A549 (cell line): Measurements from ENCODE around the gene CDC40. TPM values are rescaled to one million over a fixed set of nuclear protein-coding genes. Genes with fewer than 3 reads are reported as not detected.

Experiments used
- ATAC-seq, 2 experiments: fragments of 200-7000 bp in 1 of 2; fragments of >200 bp in 1 of 2; cut with Nextera tagmentation in 1 of 2; cut with Tn5 transposase in 1 of 2; 3 replicates each; pipeline versions ENCODE4 v1.8.0 to v1.9.1; 2018 to 2020; ENCODE audit warnings: mild to moderate bottlenecking in 1 of 2, moderate library complexity in 1 of 2
- CTCF ChIA-PET: fragments of 300-600 bp; sonication (Branson Sonifier 250); formaldehyde crosslinking; extraction: SDS; loops from one replicate; lab custom pipeline; 2021; ENCODE audit warnings: antibody characterized with exemption, inconsistent platforms; lab: Yijun Ruan, JAX
- POLR2A ChIA-PET: fragments of 350-600 bp; formaldehyde crosslinking; extraction: SDS; loops from one replicate; lab custom pipeline; 2021; ENCODE audit warnings: antibody characterized with exemption, inconsistent platforms; lab: Yijun Ruan, JAX
- DNase-seq, 2 experiments: peaks; one replicate each; pipeline versions ENCODE4 v3.0.0 to v3.0.0-alpha.2; 2011 to 2016; ENCODE audit warnings: low read depth in 1 of 2, low spot score in 1 of 2
- FAIRE-seq: peaks from 2 replicates; lab custom pipeline; 2011; peaks lifted over from hg19 to GRCh38; lab: Jason Lieb, UNC
- H3K27ac ChIP-seq, 2 experiments: fragments of >200 bp; sonication (Bioruptor Twin); formaldehyde crosslinking; 3 replicates each; pipeline ENCODE4 v1.5.1; 2016 to 2017
- H3K4me1 ChIP-seq: fragments of >200 bp; sonication (Bioruptor Twin); formaldehyde crosslinking; 3 replicates; pipeline ENCODE4 v1.6.1; 2016
- H3K4me2 ChIP-seq: fragments of >200 bp; sonication (Bioruptor Twin); formaldehyde crosslinking; 3 replicates; pipeline ENCODE4 v1.6.1; 2016
- H3K4me3 ChIP-seq: fragments of >200 bp; sonication (Bioruptor Twin); formaldehyde crosslinking; 3 replicates; pipeline ENCODE4 v1.5.1; 2016
- H3K9me3 ChIP-seq: fragments of >200 bp; sonication (Bioruptor Twin); formaldehyde crosslinking; 3 replicates; pipeline ENCODE4 v1.6.1; 2016
- CBX8 ChIP-seq: fragments of 200-600 bp; sonication (generic); IDR thresholded peaks from 2 replicates; pipeline ENCODE4 v1.6.1; 2016
- CEBPB ChIP-seq, 2 experiments: fragments of >200 bp in 1 of 2; sonication (Bioruptor Twin) in 1 of 2; formaldehyde crosslinking in 1 of 2; IDR thresholded peaks; 2 replicates each; pipeline ENCODE4 v1.6.1; 2012 to 2016
- CHD4 ChIP-seq: fragments of 200-600 bp; sonication (generic); IDR thresholded peaks from 2 replicates; pipeline ENCODE4 v1.6.1; 2016; ENCODE audit warnings: antibody characterized with exemption, mild to moderate bottlenecking, borderline replicate concordance
- EHF ChIP-seq: fragments of 250-450 bp; sonication (Bioruptor Pico); IDR thresholded peaks from 2 replicates; pipeline ENCODE4 v1.5.0; 2020; ENCODE audit warnings: mild to moderate bottlenecking
- EHMT2 ChIP-seq: fragments of 200-600 bp; sonication (generic); IDR thresholded peaks from 2 replicates; pipeline ENCODE4 v1.6.1; 2016; ENCODE audit warnings: antibody characterized with exemption, low read depth, mild to moderate bottlenecking, moderate library complexity
- ESRRA ChIP-seq: fragments of 150-350 bp; IDR thresholded peaks from 2 replicates; pipeline ENCODE4 v1.6.1; 2014; ENCODE audit warnings: mild to moderate bottlenecking, low read length, borderline replicate concordance
- FOSB ChIP-seq: fragments of 250-450 bp; sonication (Bioruptor Pico); IDR thresholded peaks from 2 replicates; pipeline ENCODE4 v1.5.0; 2020; ENCODE audit warnings: mild to moderate bottlenecking, moderate library complexity
- FOSL2 ChIP-seq, 2 experiments: fragments of 450-650 bp in 1 of 2; fragments of >200 bp in 1 of 2; sonication (Bioruptor Twin) in 1 of 2; formaldehyde crosslinking; IDR thresholded peaks; 2 replicates each; pipeline versions ENCODE4 v1.5.0 to v1.6.1; 2016 to 2020; ENCODE audit warnings: mild to moderate bottlenecking in 1 of 2, moderate library complexity in 1 of 2
- KDM1A ChIP-seq: fragments of 200-600 bp; sonication (generic); IDR thresholded peaks from 2 replicates; pipeline ENCODE4 v1.6.1; 2016; ENCODE audit warnings: low read depth, mild to moderate bottlenecking
- MAFK ChIP-seq: fragments of 450-650 bp; IDR thresholded peaks from 2 replicates; pipeline ENCODE4 v1.6.1; 2014; ENCODE audit not compliant: partially characterized antibody
- NFE2L2 ChIP-seq: fragments of 150-350 bp; conservative IDR thresholded peaks from 2 replicates; pipeline ENCODE4 v1.6.1; 2014; ENCODE audit warnings: low read length
- NPAS2 ChIP-seq: fragments of 250-450 bp; sonication (Bioruptor Pico); IDR thresholded peaks from 2 replicates; pipeline ENCODE4 v1.8.0; 2022; ENCODE audit warnings: mild to moderate bottlenecking, moderate library complexity, borderline replicate concordance
- NR3C1 ChIP-seq: fragments of >200 bp; sonication (Bioruptor Twin); formaldehyde crosslinking; IDR thresholded peaks from 3 replicates; pipeline ENCODE4 v1.6.1; 2017
- TP53 ChIP-seq: fragments of 250-450 bp; sonication (Bioruptor Pico); IDR thresholded peaks from 2 replicates; pipeline ENCODE4 v1.5.0; 2021; ENCODE audit warnings: mild to moderate bottlenecking, moderate library complexity
- ZC3H11A ChIP-seq: fragments of 450-650 bp; IDR thresholded peaks from 2 replicates; pipeline ENCODE4 v1.6.1; 2014; ENCODE audit warnings: antibody characterized with exemption, mild to moderate bottlenecking
- ZFP36 ChIP-seq: fragments of 450-650 bp; IDR thresholded peaks from 2 replicates; pipeline ENCODE4 v1.6.1; 2014; ENCODE audit warnings: borderline replicate concordance; ENCODE audit not compliant: partially characterized antibody
- ZNF302 ChIP-seq: fragments of 250-450 bp; sonication (Bioruptor Pico); IDR thresholded peaks from 2 replicates; pipeline ENCODE4 v1.9.0; 2021; ENCODE audit warnings: inconsistent platforms, mild to moderate bottlenecking, moderate library complexity
- ZSCAN20 ChIP-seq: fragments of 250-450 bp; sonication (Bioruptor Pico); IDR thresholded peaks from 2 replicates; pipeline ENCODE4 v1.8.0; 2022; ENCODE audit warnings: mild to moderate bottlenecking, moderate library complexity
- WGBS: methylation state at CpG from one replicate; pipeline ENCODE4 v1.1.6; 2017; ENCODE audit errors: missing lambda C conversion rate; 5-methylcytosine and 5-hydroxymethylcytosine counted together
- polyA plus RNA-seq, 4 experiments: library from polyadenylated mRNA; depleted of rRNA in 3 of 4; stranded (reverse); fragments of >200 nt; fragmentation: RNase III in 1 of 4; extraction: RNeasy Plus Mini Kit Qiagen cat#74134 plus additional on column Dnase treatment in 1 of 4; gene quantifications; 2 replicates in 3 of 4; 3 replicates in 1 of 4; pipeline ENCODE4 v1.2.3, GENCODE V29; 2011 to 2017
- TF ChIP-seq, protein P1 (sequence below): IDR thresholded peaks from 2 replicates; pipeline ENCODE4 v1.6.1; 2012; ENCODE audit warnings: low read depth, borderline replicate concordance
- TF ChIP-seq, protein P2 (sequence below): fragments of 150-350 bp; IDR thresholded peaks from 2 replicates; pipeline ENCODE4 v1.6.1; 2014; ENCODE audit warnings: low read depth, mild to moderate bottlenecking, low read length
- TF ChIP-seq, protein P3 (sequence below): fragments of 200-600 bp; sonication (generic); IDR thresholded peaks from 2 replicates; pipeline ENCODE4 v1.6.1; 2016; ENCODE audit warnings: antibody characterized with exemption, mild to moderate bottlenecking, moderate library complexity

CDC40 gene
- polyA plus RNA-seq, 2 of the 4 experiments (the other 2 are of a cell fraction) = 11.6 to 22.2 TPM

DNA sequence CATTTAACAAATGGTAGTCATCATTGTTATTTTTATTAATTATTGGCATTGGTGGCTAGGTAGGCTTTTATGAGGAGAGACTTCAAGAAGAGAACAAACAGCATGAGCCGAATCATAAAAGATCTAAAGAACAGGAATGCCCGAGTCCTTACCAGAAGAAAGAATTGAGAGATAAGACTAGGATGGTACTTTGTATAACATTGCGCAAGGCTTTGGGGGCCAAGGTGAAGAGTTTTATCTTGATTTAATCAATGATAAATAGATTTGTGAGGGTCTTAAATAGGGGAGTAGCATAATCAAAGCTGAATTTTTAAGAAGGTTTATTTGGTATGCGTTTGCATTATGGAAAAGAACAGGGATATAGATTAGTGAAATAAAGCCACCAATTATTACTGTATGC lies 15.4 kb downstream of the CDC40 start:
- Histone ChIP-seq H3K27ac (no peak overlapping the region), H3K4me2 (no peak overlapping the region), H3K4me3 (no peak overlapping the region), H3K4me1 (no peaks in the 10 kb centered on the region), H3K9me3 (no peaks in the 10 kb centered on the region)
- 93% methylated on average over 4 of the region's 4 CpGs for WGBS
- POLR2A ChIA-PET = no interaction called here
- DNase-seq (no peak), FAIRE-seq (no peak), ATAC-seq (no peak)
- CTCF ChIA-PET = no interaction called here
- TF ChIP-seq NR3C1 (no peak), KDM1A (no peak), CEBPB (IDR thresholded peaks at IDR 0.05) (0 out of 4 replicates have a peak, but pooled peaks of 1 of the 2 experiments have one; percentile 25), CBX8 (no peak)

DNA sequence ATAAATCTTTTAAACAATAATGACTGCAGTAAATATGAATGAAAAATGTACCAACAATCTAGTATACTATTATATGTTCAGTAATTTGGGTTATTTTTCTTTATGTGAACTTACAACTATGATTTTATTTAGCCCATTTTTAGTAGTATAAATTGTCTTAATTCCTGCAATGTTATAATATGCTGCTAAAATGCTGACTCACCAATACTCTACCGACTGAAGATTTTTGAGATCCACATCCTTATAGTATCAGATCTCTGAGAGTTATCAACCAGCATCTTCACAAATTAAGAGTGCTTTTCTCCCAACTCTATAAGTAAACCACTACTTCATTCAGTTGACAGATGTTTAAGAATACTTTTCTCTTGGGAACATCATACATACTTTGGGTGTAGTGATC lies 16.6 kb downstream of the CDC40 start:
- POLR2A ChIA-PET = no interaction called here
- 94% methylated on average over 1 of the region's 1 CpG for WGBS
- CTCF ChIA-PET = no interaction called here
- FAIRE-seq (no peak), DNase-seq (no peak), ATAC-seq (no peak)
- TF ChIP-seq MAFK = peak; percentile 90
- TF ChIP-seq, protein P1, sequence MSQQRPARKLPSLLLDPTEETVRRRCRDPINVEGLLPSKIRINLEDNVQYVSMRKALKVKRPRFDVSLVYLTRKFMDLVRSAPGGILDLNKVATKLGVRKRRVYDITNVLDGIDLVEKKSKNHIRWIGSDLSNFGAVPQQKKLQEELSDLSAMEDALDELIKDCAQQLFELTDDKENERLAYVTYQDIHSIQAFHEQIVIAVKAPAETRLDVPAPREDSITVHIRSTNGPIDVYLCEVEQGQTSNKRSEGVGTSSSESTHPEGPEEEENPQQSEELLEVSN = no peak
- Histone ChIP-seq H3K27ac (no peak overlapping the region), H3K9me3 (no peaks in the 10 kb centered on the region), H3K4me1 (no peaks in the 10 kb centered on the region), H3K4me2 (no peak overlapping the region), H3K4me3 (no peak overlapping the region)

DNA sequence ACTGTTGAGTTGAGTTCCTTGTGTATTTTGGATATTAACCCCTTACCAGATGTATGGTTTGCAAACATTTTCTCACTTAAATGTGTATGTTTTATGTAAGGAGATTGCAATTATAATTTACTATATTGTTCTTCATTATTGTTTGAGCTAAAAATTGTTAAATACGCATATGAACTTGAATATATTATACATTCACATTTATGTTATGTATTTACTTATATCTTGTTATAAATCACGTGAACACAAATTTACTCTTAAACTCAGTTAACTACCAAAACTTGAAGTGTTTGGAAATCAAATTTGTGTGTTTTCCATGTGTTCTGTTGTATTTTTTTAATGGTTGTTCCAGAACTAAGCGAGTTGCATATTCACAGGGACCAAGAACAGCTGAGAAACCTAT lies 18.3 kb downstream of the CDC40 start:
- no peak overlapping the region for H3K4me2 ChIP-seq
- CTCF ChIA-PET = interaction anchor here (1.0 kb wide), 1 partner anchor 11 kb away, joined by 3 read pairs; no protein-coding TSS in a partner anchor
- DNase-seq (no peak), FAIRE-seq (no peak), ATAC-seq (no peak)
- no peaks in the 10 kb centered on the region for H3K9me3 ChIP-seq
- no peak for TF ChIP-seq FOSB
- no peak for TF ChIP-seq TP53 (CRISPR knock-in tag)
- no peak for TF ChIP-seq NFE2L2
- H3K4me3 ChIP-seq = no peak overlapping the region
- POLR2A ChIA-PET = no interaction called here
- no peaks in the 10 kb centered on the region for H3K4me1 ChIP-seq
- WGBS = 97% methylated on average over 3 of the region's 3 CpGs
- no peak overlapping the region for H3K27ac ChIP-seq

DNA sequence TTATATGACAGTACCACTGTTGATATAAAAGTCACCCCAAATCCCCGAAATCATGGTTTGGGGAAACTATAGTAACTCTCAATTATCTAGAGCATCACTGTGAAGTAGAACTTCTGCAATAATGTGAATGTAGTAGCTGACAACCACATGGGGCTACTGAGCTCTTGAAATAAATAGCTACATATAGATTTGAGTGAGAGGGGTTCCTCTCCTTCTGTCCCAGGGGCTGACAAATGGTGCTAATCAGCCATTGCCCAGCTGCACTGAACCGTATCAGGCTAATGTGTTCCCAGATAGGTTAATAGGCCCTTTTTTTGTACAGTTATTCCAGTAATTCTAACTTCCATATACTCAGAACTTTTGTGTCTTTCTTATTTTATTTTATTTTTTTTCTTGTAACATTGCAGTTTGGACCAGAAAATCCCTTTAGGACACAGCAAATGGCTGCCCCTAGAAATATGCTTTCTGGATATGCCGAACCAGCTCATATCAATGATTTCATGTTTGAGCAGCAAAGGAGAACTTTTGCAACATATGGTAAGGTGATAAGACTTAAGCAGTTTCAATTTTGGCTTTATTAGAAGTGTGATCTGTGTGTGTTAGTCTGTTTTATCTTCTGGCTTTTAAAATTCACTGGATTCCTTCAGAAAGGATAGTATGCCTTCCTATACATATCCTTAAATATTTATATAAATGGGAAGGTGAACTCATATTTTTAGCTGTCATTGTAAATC lies 21.1 kb downstream of the CDC40 start:
- DNase-seq (no peak), FAIRE-seq (no peak), ATAC-seq (no peak)
- Histone ChIP-seq H3K4me1 (no peaks in the 10 kb centered on the region), H3K4me2 (no peak overlapping the region), H3K9me3 (no peaks in the 10 kb centered on the region), H3K27ac (no peak overlapping the region), H3K4me3 (no peak overlapping the region)
- ChIA-PET CTCF (no interaction called here), POLR2A (no interaction called here)
- TF ChIP-seq ESRRA (no peak), CHD4 (no peak), EHF (CRISPR knock-in tag) (no peak), ZC3H11A (no peak), FOSB (no peak)
- TF ChIP-seq, protein P2, sequence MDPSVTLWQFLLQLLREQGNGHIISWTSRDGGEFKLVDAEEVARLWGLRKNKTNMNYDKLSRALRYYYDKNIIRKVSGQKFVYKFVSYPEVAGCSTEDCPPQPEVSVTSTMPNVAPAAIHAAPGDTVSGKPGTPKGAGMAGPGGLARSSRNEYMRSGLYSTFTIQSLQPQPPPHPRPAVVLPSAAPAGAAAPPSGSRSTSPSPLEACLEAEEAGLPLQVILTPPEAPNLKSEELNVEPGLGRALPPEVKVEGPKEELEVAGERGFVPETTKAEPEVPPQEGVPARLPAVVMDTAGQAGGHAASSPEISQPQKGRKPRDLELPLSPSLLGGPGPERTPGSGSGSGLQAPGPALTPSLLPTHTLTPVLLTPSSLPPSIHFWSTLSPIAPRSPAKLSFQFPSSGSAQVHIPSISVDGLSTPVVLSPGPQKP = no peak
- WGBS = 94% methylated on average over 3 of the region's 3 CpGs

DNA sequence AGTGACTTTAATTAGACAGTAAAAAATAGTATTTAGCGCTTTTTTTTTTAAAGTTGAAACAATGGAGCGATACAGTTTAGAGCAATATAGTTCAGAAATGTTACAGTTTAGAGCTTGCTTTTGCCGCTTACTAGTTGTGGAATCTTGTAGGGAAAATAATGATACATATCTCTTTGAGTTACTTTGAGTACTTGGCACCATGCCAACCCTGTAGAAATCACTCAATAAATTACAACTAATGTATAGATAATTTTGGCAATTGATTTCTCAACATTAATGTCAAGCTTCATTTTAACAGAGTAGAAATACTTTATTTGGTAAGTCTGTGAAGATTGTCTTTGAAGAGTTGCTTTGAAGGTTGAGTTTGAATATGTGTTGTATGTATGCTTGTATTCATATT lies 27.4 kb downstream of the CDC40 start:
- H3K9me3 ChIP-seq = no peaks in the 10 kb centered on the region
- CTCF ChIA-PET = interaction anchor here (0.7 kb wide), 1 partner anchor 62 kb away, joined by 3 read pairs; no protein-coding TSS in a partner anchor
- H3K27ac ChIP-seq = no peak overlapping the region
- POLR2A ChIA-PET = interaction anchor here (0.6 kb wide), 1 partner anchor 825 kb away, joined by 3 read pairs; the partner anchor contains the start of gene CD164
- FAIRE-seq (no peak), ATAC-seq (no peak), DNase-seq (no peak)
- WGBS = 90% methylated on average over 3 of the region's 3 CpGs
- no peak overlapping the region for H3K4me3 ChIP-seq
- H3K4me2 ChIP-seq = no peak overlapping the region
- H3K4me1 ChIP-seq = no peaks in the 10 kb centered on the region
- TF ChIP-seq FOSL2 (IDR thresholded peaks at IDR 0.05) = no peak
- no peak for TF ChIP-seq FOSL2 (CRISPR knock-in tag; IDR thresholded peaks at IDR 0.05)
- TF ChIP-seq, protein P3, sequence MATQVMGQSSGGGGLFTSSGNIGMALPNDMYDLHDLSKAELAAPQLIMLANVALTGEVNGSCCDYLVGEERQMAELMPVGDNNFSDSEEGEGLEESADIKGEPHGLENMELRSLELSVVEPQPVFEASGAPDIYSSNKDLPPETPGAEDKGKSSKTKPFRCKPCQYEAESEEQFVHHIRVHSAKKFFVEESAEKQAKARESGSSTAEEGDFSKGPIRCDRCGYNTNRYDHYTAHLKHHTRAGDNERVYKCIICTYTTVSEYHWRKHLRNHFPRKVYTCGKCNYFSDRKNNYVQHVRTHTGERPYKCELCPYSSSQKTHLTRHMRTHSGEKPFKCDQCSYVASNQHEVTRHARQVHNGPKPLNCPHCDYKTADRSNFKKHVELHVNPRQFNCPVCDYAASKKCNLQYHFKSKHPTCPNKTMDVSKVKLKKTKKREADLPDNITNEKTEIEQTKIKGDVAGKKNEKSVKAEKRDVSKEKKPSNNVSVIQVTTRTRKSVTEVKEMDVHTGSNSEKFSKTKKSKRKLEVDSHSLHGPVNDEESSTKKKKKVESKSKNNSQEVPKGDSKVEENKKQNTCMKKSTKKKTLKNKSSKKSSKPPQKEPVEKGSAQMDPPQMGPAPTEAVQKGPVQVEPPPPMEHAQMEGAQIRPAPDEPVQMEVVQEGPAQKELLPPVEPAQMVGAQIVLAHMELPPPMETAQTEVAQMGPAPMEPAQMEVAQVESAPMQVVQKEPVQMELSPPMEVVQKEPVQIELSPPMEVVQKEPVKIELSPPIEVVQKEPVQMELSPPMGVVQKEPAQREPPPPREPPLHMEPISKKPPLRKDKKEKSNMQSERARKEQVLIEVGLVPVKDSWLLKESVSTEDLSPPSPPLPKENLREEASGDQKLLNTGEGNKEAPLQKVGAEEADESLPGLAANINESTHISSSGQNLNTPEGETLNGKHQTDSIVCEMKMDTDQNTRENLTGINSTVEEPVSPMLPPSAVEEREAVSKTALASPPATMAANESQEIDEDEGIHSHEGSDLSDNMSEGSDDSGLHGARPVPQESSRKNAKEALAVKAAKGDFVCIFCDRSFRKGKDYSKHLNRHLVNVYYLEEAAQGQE = no peak
- no peak for TF ChIP-seq ESRRA
- no peak for TF ChIP-seq NPAS2
- no peak for TF ChIP-seq EHMT2
- TF ChIP-seq EHF (CRISPR knock-in tag) = no peak
- no peak for TF ChIP-seq ZSCAN20 (CRISPR knock-in tag)
- no peak for TF ChIP-seq ZNF302 (CRISPR knock-in tag)
- TF ChIP-seq ZFP36 = no peak
